HG03469 (cell line): ENCODE measurements around the gene CNDP1.

ENCODE experiments used
- ATAC-seq: cut with Tn5 transposase; IDR thresholded peaks from one replicate; pipeline ENCODE4 v1.9.1; 2021; ENCODE audit warnings: mild to moderate bottlenecking, moderate library complexity, moderate number of reproducible peaks; ENCODE audit not compliant: unreplicated experiment

CNDP1 gene

GRCh38 chr18:74616494-74616893, 82.2 kb downstream of the CNDP1 start:
- ATAC-seq: no peak

GRCh38 chr18:74617486-74617885, 83.2 kb downstream of the CNDP1 start:
- ATAC-seq: no peak

DNA sequence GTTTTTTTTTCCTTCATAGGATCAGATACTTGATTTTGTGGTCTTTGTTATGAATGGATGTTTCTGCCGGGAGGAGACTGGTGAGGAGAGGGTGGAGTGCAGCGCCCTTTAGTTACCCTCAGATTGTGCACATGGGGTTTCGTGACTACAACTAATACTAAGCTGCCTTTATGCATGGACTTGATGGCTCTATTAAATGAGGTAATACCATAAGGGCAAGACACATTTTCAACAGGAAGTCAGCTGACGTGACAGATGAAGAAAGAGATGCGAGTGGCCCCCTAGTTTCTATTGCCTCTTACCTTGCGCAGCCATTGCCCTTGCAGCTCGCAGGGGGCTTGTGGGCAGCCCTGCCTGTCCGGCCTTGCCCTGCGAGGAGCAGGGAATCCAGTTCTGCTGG, 87.8 kb downstream of the CNDP1 start:
- no peak for ATAC-seq

GRCh38 chr18:74623047-74623816, 88.9 kb downstream of the CNDP1 start:
- ATAC-seq: no peak

DNA sequence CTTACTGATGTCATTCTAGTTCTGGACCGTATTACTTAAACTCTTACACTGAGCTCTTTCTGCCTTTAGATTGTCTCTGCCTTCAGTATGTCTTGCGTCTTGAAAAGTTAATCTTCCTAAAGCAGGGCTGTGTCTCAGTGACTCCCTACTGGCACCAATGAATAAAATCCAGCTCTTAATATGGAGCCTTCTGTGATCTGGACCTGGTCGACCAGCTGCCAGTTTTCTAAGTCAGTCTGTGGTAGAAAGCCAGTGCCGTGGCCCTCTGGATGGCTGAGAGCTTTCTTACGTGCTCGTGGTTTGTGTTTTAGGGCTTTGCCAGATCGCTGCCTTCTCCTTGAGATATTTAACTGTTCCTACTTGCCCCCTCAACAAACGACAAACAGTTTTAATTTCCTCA, 90.2 kb downstream of the CNDP1 start:
- no peak for ATAC-seq

- no peak for ATAC-seq
Measured at GRCh38 chr18:74625157-74625556, 90.9 kb downstream of the CNDP1 start.

DNA sequence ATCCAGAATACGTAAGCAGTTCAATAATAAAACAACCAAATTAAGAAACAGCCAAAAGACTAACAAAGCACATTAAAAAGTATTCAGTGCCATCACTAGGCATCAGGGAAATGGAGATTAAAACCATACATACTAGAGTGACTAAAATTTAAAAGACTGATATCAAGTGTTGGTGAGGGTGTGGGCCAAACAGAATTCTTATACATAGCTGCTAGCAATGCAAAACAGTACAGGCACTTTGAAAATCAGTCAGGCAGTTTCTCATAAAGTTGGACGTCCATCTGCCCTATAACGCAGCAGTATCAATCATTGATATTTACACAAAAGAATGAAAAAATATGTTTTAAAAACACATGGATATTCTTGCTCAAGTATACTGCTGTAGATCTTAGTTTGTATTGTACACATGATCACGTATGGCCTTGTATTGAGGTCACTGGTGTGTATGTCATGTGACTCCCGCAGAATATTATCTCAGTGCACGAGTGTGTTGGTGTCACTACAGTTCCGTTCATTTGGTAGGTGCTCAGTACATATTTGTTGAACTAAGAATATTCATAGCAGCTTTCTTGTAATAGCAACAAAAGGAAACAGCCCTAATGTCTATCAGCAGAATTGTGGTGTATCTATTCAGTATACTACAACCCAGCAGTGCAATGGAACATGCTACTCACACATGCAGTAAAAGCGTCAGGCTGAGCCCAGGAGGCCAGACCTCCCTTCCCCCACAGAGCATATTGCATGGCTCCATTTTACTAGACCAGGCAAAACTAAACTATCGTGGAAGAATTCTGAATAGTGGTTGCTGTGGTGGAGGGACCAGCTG, 92.0 kb downstream of the CNDP1 start:
- no peak for ATAC-seq

- ATAC-seq: no peak
Measured at GRCh38 chr18:74630804-74631203, 96.5 kb downstream of the CNDP1 start.

DNA sequence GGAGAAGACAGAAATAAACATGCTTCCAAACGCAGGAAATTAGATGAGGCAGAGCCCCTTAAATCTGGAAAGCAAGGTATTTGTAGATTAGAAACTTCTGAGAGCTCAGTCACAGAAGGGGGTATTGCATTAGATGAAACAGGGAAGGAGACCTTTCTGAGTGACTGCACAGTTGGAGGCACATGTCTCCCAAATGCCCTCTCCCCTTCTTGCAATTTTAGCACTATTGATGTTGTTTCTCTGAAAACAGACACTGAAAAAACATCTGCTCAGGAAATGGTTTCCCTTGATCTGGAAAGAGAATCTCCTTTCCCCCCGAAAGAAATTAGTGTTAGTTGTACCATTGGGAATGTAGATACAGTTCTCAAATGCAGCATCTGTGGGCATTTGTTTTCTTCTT, 96.9 kb downstream of the CNDP1 start:
- ATAC-seq: no peak

DNA sequence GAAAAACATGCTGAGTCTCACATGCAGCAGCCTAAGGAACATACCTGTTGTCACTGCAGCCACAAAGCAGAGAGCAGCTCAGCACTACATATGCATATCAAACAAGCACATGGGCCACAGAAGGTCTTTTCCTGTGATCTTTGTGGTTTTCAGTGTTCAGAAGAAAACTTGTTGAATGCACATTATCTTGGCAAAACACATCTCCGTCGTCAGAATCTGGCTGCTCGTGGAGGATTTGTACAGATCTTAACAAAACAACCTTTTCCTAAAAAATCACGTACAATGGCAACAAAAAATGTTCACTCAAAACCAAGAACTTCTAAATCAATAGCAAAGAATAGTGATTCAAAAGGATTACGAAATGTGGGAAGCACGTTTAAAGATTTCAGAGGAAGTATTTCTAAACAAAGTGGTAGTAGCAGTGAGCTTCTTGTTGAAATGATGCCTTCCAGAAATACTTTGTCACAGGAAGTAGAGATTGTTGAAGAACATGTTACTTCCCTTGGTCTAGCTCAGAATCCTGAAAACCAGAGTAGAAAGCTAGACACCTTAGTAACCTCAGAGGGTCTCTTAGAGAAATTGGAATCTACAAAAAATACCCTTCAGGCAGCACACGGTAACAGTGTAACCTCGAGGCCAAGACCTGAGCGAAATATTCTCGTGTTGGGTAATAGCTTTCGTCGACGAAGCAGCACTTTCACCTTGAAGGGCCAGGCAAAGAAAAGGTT, 97.5 kb downstream of the CNDP1 start:
- ATAC-seq: no peak

- no peak for ATAC-seq
Measured at GRCh38 chr18:74632351-74632679, 98.0 kb downstream of the CNDP1 start.

DNA sequence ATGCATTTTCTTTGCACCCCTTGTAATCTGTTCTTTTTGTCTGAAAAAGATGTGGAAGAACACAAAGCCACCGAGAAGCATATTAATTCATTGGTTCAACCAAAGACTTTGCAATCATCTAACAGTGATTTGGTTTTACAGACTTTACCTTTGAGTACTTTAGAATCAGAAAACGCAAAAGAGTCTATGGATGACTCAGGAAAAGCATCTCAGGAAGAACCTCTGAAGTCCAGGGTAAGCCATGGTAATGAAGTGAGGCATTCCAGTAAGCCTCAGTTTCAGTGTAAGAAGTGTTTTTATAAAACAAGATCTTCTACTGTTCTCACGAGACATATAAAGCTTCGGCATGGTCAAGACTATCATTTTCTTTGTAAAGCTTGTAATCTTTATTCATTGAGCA, 98.6 kb downstream of the CNDP1 start:
- no peak for ATAC-seq

GRCh38 chr18:74633652-74634352, 99.5 kb downstream of the CNDP1 start:
- ATAC-seq: no peak

GRCh38 chr18:74635224-74635975, 101.1 kb downstream of the CNDP1 start:
- no peak for ATAC-seq
